Caco-2 (cell line): ENCODE measurements around the gene DOCK3. TPM values are rescaled to one million over a fixed set of nuclear protein-coding genes. Genes with fewer than 3 reads are reported as not detected.

Experiments used
- BruUV-seq: library from RNA; stranded (reverse); fragments of 400-500 nt; replicated peaks from 2 replicates; lab custom pipeline; 2021; lab: Mats Ljungman, UMichigan
- CTCF ChIA-PET: fragments of 300-600 bp; sonication (Branson Sonifier 250); formaldehyde crosslinking; loops from one replicate; lab custom pipeline; 2022; ENCODE audit warnings: antibody characterized with exemption; lab: Charles Lee
- POLR2A ChIA-PET: fragments of 300-600 bp; sonication (Branson Sonifier 250); formaldehyde crosslinking; loops from one replicate; lab custom pipeline; 2022; ENCODE audit warnings: antibody characterized with exemption; lab: Charles Lee
- DNase-seq, 2 experiments: peaks; one replicate each; pipeline versions ENCODE4 v3.0.0 to v3.0.0-alpha.2; 2020 to 2022
- H3K27me3 ChIP-seq: replicated peaks from 2 replicates; pipeline ENCODE4 v1.6.0; 2011; ENCODE audit warnings: low read length; ENCODE audit not compliant: control insufficient read depth, insufficient read depth
- H3K36me3 ChIP-seq: 2 replicates; pipeline ENCODE4 v1.5.1; 2011; ENCODE audit warnings: low read length; ENCODE audit not compliant: control insufficient read depth, insufficient read depth
- H3K4me1 ChIP-seq: fragments of 250-450 bp; sonication (Bioruptor Pico); 2 replicates; pipeline ENCODE4 v1.5.1; 2020; ENCODE audit warnings: mild to moderate bottlenecking
- H3K4me3 ChIP-seq: 2 replicates; pipeline ENCODE4 v1.5.1; 2011; ENCODE audit warnings: low read depth, mild to moderate bottlenecking, control low read depth, low read length
- H3K9me3 ChIP-seq: fragments of 250-450 bp; sonication (Bioruptor Pico); 2 replicates; pipeline ENCODE4 v1.5.1; 2020; ENCODE audit warnings: mild to moderate bottlenecking, moderate library complexity
- H3K27ac Mint-ChIP-seq: one replicate; pipeline ENCODE4 v1.8.0; 2022; ENCODE audit warnings: mixed read lengths; ENCODE audit not compliant: unreplicated experiment
- H3K27me3 Mint-ChIP-seq: one replicate; pipeline ENCODE4 v1.8.0; 2022; ENCODE audit warnings: mixed read lengths; ENCODE audit not compliant: insufficient read depth, unreplicated experiment
- H3K36me3 Mint-ChIP-seq: one replicate; pipeline ENCODE4 v1.8.0; 2022; ENCODE audit warnings: mild to moderate bottlenecking, mixed read lengths; ENCODE audit not compliant: insufficient read depth, unreplicated experiment
- H3K4me1 Mint-ChIP-seq: one replicate; pipeline ENCODE4 v1.8.0; 2022; ENCODE audit warnings: low read depth, mixed read lengths; ENCODE audit not compliant: unreplicated experiment
- H3K4me3 Mint-ChIP-seq: one replicate; pipeline ENCODE4 v1.8.0; 2022; ENCODE audit warnings: mild to moderate bottlenecking, moderate library complexity, mixed read lengths; ENCODE audit not compliant: unreplicated experiment
- H3K9me3 Mint-ChIP-seq: one replicate; pipeline ENCODE4 v1.8.0; 2022; ENCODE audit warnings: mixed read lengths; ENCODE audit not compliant: unreplicated experiment
- intact Hi-C: fragments of 100-400 bp; cut with micrococcal nuclease; formaldehyde crosslinking; loops from one replicate; pipeline ENCODE4 v1.10.0; 2022; ENCODE audit not compliant: unreplicated experiment
- total RNA-seq: library from RNA; stranded (reverse); gene quantifications from 2 replicates; pipeline ENCODE4 v1.2.3, GENCODE V29; 2022
- TF ChIP-seq, protein P1 (sequence below), 2 experiments: fragments of 200-600 bp in 1 of 2; IDR thresholded peaks; 1 replicate in 1 of 2; 2 replicates in 1 of 2; pipeline versions ENCODE4 v1.5.1 to v1.8.0; 2011 to 2022; ENCODE audit warnings: antibody characterized with exemption in 1 of 2, control low read depth in 1 of 2, inconsistent platforms in 1 of 2, low read depth in 1 of 2, low read length in 1 of 2, mild to moderate bottlenecking in 1 of 2, moderate library complexity in 1 of 2; ENCODE audit not compliant: insufficient read depth in 1 of 2, severe bottlenecking in 1 of 2, unreplicated experiment in 1 of 2

The DOCK3 gene
- total RNA-seq, 1 experiment from 2014 or later = 0.05 TPM

DNA sequence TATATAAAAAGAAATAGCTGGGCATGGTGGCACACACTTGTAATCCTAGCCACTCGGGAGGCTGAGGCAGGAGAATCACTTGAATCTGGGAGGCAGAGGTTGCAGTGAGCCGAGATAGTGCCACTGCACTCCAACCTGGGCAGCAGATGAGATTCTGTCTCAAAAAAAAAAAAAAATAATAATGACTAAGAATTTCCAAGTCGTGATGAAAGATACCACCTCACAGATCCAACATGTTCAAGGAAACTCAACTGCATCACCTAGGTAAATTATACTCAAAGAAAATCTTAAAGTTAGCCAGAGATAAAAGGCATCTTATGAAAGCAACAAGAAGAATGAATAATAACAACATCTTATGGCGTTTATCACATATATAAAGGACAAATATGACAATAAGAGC is 50.1 kb downstream of the DOCK3 start:
- no peaks in the 10 kb centered on the region for H3K9me3 ChIP-seq
- intact Hi-C loops = no loop called here
- TF ChIP-seq, protein P1, sequence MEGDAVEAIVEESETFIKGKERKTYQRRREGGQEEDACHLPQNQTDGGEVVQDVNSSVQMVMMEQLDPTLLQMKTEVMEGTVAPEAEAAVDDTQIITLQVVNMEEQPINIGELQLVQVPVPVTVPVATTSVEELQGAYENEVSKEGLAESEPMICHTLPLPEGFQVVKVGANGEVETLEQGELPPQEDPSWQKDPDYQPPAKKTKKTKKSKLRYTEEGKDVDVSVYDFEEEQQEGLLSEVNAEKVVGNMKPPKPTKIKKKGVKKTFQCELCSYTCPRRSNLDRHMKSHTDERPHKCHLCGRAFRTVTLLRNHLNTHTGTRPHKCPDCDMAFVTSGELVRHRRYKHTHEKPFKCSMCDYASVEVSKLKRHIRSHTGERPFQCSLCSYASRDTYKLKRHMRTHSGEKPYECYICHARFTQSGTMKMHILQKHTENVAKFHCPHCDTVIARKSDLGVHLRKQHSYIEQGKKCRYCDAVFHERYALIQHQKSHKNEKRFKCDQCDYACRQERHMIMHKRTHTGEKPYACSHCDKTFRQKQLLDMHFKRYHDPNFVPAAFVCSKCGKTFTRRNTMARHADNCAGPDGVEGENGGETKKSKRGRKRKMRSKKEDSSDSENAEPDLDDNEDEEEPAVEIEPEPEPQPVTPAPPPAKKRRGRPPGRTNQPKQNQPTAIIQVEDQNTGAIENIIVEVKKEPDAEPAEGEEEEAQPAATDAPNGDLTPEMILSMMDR (IDR thresholded peaks at IDR 0.05; ENCODE audit: insufficient read depth in 1 of 2, low read depth in 1 of 2, low read length in 1 of 2, severe bottlenecking in 1 of 2, unreplicated experiment in 1 of 2) = no peak
- H3K27ac Mint-ChIP-seq = no peak overlapping the region
- H3K9me3 Mint-ChIP-seq = peaks cover 8% of the 10 kb centered on the region
- no peak overlapping the region for H3K4me3 Mint-ChIP-seq
- ChIA-PET CTCF (no interaction called here), POLR2A (no interaction called here)
- H3K36me3 Mint-ChIP-seq = no peaks in the 10 kb centered on the region
- peaks cover 29% of the 10 kb centered on the region for H3K27me3 Mint-ChIP-seq
- no peaks in the 10 kb centered on the region for H3K4me1 ChIP-seq
- H3K27me3 ChIP-seq = no peaks in the 10 kb centered on the region
- BruUV-seq = no TSS peak
- no peak overlapping the region for H3K4me3 ChIP-seq
- no peak for DNase-seq
- no peaks in the 10 kb centered on the region for H3K4me1 Mint-ChIP-seq
- H3K36me3 ChIP-seq = no peaks in the 10 kb centered on the region

DNA sequence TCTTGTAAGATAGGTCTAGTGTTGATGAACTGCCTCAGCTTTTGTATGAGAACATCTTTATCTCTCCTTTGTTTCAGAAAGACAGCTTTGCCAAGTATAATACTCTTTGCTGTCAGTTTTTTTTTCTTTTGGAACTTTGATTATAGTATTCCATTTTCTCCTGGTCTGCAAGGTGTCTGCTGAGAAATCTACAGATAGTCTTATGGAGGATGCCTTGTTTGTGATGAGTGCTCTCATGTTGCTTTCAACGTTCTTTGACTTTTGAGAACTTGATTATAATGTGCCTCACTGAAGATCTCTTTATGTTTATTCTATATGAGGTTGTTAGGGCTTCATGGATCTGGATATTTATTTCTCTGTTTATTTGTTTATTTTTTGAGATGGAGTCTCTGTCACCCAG is 60.3 kb downstream of the DOCK3 start:
- no TSS peak for BruUV-seq

DNA sequence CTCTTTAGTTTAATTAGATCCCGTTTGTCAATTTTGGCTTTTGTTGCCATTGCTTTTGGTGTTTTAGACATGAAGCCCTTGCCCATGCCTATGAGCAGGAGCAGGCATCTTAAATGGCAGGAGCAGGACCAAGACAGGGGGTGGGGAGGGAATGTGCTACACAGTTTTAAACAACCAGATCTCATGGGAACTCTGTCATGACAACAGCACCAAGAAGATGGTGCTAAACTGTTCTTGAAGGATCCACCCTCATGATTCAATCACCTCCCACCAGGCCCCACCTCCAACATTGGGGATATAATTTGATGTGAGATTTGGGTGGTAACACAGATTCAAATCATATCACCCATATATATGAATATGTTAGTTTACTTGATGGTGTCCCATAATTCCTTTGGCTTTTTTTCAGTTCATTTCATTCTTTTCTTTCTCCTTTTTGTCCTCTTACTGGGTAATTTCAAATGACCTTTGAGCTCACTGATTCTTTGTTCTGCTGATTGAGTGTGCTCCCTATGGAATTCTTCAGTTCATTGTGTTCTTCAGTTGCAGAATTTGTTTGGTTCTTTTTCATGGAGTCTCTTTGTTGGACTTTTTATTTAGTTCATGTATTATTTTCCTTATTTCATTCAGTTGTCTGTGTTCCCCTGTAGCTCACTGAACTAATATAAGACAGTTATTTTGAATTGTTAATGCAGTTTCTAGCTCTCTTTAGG is 62.6 kb downstream of the DOCK3 start:
- H3K27ac Mint-ChIP-seq = no peak overlapping the region
- no peaks in the 10 kb centered on the region for H3K36me3 ChIP-seq
- no peaks in the 10 kb centered on the region for H3K9me3 Mint-ChIP-seq
- H3K4me3 Mint-ChIP-seq = no peak overlapping the region
- H3K4me3 ChIP-seq = no peak overlapping the region
- H3K27me3 Mint-ChIP-seq = no peaks in the 10 kb centered on the region
- DNase-seq = no peak
- H3K36me3 Mint-ChIP-seq = no peaks in the 10 kb centered on the region
- POLR2A ChIA-PET = no interaction called here
- intact Hi-C loops = no loop called here
- no peaks in the 10 kb centered on the region for H3K4me1 ChIP-seq
- TF ChIP-seq, protein P1 (IDR thresholded peaks at IDR 0.05; ENCODE audit: insufficient read depth in 1 of 2, low read depth in 1 of 2, low read length in 1 of 2, severe bottlenecking in 1 of 2, unreplicated experiment in 1 of 2) = no peak
- no peaks in the 10 kb centered on the region for H3K27me3 ChIP-seq
- CTCF ChIA-PET = no interaction called here
- BruUV-seq = no TSS peak
- H3K4me1 Mint-ChIP-seq = no peaks in the 10 kb centered on the region
- H3K9me3 ChIP-seq = no peaks in the 10 kb centered on the region

More for the DNA sequence above, 60.3 kb downstream of the DOCK3 start:
- H3K9me3 ChIP-seq = no peaks in the 10 kb centered on the region
- Mint-ChIP-seq H3K4me1 (no peaks in the 10 kb centered on the region), H3K4me3 (no peak overlapping the region), H3K36me3 (no peaks in the 10 kb centered on the region), H3K9me3 (no peaks in the 10 kb centered on the region), H3K27me3 (no peaks in the 10 kb centered on the region), H3K27ac (no peak overlapping the region)
- intact Hi-C loops = no loop called here
- ChIA-PET CTCF (no interaction called here), POLR2A (interaction anchor here (0.5 kb wide), 1 partner anchor 1419 kb away, joined by 6 read pairs; the partner anchor contains the start of gene POC1A)
- TF ChIP-seq, protein P1 (IDR thresholded peaks at IDR 0.05; ENCODE audit: insufficient read depth in 1 of 2, low read depth in 1 of 2, low read length in 1 of 2, severe bottlenecking in 1 of 2, unreplicated experiment in 1 of 2) = no peak
- H3K36me3 ChIP-seq = no peaks in the 10 kb centered on the region
- no peaks in the 10 kb centered on the region for H3K27me3 ChIP-seq
- no peak overlapping the region for H3K4me3 ChIP-seq
- no peak for DNase-seq
- H3K4me1 ChIP-seq = no peaks in the 10 kb centered on the region
